Dermis microvascular lymphatic vessel endothelial cell (primary cell): Measurements from ENCODE around the gene VEGFB. TPM values are rescaled to one million over a fixed set of nuclear protein-coding genes. Genes with fewer than 3 reads are reported as not detected.
"Not testable (repeated sequence)": the region's sequence is repeated elsewhere in the genome, so short reads cannot be mapped to it uniquely, and the experiment has no call there.

Experiments
- DNase-seq, 2 donors: peaks; one replicate each; pipeline versions ENCODE4 v3.0.0 to v3.0.0-alpha.2; 2010; ENCODE audit warnings: low read depth in 2 of 2
- total RNA-seq: library from RNA; depleted of rRNA; stranded (reverse); fragments of >200 nt; gene quantifications from 2 replicates; pipeline ENCODE4 v1.2.1, GENCODE V29; 2014

VEGFB gene
- total RNA-seq, 1 donor from 2014 or later: 7.7 TPM

DNA sequence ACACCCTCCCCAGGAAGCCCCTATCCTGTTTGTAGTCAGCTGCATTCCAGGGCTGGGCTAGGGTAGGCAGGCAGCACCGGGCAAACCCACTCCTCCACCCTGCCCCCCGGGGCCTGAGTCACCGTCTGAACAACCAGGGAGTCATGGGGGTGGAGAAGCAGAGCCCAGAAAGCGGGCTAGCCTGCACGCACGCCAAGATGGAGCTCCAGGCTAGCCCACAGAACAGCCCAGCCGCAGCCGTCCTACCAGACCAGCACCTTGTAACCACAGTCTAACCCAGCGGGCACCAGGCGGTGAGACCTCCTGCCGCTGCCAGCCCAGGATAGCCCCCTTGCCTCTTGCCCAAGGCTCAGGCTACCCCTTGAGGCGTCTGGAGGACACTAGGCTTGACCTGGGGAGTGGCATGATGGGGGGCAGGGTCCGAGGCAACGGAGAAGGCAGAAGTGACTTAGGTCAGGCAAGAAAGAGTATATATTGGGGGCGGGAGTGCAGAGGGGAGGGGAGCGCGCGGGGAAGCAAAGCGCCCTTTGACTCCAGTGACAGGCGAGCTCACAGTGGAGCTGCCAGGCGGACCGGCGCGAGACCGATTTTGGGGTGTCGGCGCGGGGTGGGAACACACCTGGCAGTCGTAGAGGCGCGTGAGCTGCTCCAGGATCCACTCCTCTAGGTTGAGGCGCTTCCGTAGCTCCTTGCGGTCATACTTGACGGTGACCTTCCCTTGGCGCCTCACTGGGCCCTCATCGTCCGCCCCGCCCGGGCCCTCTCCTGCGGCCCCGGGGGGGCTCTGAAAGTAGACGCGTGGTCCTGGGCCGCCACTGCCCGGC is 11.6 kb downstream of the VEGFB start:
- DNase-seq: peak in 1 of 2 donors; percentile 90

DNA sequence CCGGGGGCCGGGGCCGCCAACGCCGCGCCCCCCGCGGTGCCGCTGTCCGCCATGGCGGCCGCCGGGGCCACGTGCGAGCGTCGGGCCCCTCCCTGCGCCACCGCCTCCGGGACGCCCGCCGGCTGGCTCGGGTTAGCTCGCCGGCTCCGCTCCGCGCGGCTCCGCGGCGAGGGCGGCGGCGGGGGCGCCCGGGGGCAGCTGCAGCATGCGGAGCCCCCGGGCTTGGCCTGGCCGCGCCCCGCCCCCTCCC is 12.2 kb downstream of the VEGFB start:
- DNase-seq: not testable (repeated sequence)

DNA sequence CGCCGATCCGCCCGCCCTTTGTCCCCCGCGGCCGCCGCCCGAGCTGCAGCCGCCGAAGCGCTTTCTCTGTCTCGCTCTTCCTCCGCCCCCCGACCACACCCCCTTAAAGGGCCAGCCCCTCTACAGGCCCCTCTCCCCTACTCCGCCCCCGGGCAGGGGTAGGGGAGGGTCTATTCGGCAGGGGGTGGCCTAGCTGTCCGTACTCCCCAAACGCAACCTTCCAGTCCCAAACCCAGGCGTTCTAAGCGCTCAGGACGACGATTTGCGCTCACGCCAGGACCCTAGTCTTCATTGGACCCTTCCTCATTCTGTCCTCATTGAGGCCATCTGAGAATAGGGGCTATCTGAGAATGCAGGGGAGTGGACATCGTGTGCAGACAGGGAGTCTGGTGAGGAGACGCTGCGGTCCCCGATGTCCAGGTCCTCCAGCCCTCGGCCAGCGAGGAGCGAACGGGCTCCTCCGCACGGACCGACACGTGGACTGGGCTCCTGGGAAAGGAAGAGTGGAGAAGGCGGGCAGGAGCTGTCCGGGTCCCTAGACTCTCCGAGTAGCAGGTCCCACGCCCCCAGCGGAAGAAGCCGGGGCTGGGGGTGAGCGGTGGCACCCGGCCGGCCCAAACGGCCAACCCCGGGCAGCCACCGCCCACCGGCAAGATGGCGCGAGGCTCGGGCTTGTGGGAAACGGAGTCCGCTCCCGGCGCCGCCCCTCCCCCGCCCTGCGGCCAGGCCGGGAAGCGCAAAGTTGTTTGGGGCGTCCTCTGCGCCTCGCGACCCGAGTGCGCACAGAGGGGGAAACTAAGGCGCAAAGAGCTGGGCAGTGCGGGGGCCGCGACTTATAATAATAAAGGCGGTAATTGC is 12.7 kb downstream of the VEGFB start, which contains the start of gene PPP1R14B:
TSS of gene PPP1R14B (minus strand) at position 73 of the 858 bp plus-strand sequence. CDS start 270 bp downstream, outside the sequence.
- DNase-seq: peak; percentile 51 to 89

GRCh38 chr11:64247729-64248531 is 13.5 kb downstream of the VEGFB start:
- DNase-seq: no peak

- no peak for DNase-seq
These were observed 14.2 kb downstream of the VEGFB start for GRCh38 chr11:64248578-64248977.

- no peak for DNase-seq
These were observed 14.7 kb downstream of the VEGFB start for GRCh38 chr11:64249038-64249437.

- DNase-seq: no peak
These were observed 15.4 kb downstream of the VEGFB start for GRCh38 chr11:64249563-64250414.

- no peak for DNase-seq
These were observed 16.1 kb downstream of the VEGFB start for GRCh38 chr11:64250415-64251015.

DNA sequence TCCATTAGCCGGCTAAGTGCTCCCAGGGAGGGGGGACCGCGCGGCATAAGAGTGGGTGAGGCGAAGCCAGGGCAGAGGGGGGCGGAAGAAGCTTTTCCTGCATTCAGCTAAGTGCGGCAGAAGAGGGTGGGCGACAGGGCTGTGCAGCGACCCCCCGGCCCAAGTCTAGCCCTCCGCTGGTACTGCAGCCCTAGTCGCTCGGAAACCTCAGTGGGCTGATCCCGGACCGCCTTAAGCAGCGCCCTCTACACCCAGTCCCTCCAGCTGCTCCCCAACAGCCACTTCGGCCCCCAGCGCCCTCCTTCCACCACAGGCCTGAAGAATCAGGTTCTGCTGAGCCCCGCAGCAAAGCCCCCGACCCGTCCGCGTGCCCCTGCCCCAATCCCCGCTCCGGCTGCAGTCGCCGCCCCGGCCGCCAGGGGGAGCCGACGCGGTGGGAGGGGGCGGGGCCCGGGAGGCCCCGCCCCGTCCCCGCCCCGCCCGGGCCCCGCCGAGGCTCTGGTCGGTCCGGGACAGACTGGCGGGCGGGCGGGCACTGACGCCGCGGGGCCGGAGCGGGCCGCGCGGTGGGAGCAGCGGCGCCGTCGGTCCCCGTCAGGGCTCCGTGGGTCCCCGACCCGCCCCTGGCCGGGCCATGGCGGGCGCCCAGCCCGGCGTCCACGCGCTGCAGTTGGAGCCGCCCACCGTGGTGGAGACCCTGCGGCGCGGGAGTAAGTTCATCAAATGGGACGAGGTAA is 16.8 kb downstream of the VEGFB start, which contains the start of gene PLCB3:
TSS of gene PLCB3 (plus strand) at position 515 of the 737 bp plus-strand sequence. CDS start at position 635, 120 bp downstream.
- peak in 1 of 2 donors; percentile 54 for DNase-seq

DNA sequence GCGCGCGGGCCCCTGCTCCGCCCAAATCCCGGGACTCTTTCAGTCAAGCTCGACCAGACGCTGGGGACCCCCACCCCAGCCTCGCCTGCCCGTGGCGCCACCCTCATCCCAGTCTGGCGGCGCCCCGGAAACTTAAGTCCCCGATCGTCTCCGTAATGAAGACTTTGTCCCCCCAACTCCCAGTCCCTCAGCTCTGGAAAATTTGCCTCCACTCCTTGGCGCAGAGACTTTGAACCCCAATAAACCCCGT is 17.3 kb downstream of the VEGFB start:
- DNase-seq: no peak

DNA sequence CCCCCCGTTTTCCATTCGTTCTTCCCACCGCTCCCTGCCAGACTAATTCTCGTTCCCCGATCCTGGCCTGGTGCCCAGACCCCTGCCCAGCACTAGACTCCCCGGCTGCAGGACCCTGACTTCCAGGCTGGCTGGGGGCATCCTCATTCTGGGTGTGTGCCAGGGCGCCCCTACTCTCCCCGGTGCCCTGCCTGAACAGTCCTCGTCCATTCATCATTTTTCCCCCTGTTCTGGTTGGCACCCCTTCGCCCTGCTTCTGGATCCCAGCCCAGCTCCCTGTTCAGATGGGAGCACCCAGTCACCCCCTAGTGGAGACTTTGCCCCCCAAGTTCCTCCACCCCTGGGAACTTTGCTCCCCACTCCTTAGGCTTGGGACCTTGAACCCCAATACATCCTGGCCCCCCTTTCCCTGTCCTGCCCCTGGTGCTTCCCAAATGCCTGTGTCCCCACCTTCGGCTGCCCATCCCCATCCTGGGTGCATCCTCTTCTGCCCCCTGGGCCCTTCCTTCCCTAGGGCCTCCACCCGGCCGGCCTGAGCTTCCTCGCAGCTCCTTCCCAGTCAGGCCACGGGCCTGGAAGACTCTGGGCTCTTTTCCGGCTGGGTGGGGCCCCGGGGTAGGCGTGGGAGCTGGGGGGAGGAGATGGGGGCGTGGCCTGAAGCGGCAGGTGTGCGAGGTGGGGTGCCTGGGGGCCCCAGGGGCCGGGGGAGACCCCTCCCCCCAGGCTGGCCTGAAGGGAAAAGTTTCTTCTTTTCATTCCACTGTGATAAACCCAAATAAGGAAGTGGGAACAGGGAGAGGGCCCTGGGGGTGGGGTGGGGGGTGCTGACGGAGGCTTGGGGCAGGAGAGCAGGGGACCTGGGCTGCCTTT is 17.9 kb downstream of the VEGFB start:
- no peak for DNase-seq

- no peak for DNase-seq
These were observed 18.7 kb downstream of the VEGFB start for GRCh38 chr11:64253043-64253442.

- DNase-seq: no peak
These were observed 19.1 kb downstream of the VEGFB start for GRCh38 chr11:64253481-64253880.

GRCh38 chr11:64254326-64254725 is 19.9 kb downstream of the VEGFB start:
- DNase-seq: no peak

DNA sequence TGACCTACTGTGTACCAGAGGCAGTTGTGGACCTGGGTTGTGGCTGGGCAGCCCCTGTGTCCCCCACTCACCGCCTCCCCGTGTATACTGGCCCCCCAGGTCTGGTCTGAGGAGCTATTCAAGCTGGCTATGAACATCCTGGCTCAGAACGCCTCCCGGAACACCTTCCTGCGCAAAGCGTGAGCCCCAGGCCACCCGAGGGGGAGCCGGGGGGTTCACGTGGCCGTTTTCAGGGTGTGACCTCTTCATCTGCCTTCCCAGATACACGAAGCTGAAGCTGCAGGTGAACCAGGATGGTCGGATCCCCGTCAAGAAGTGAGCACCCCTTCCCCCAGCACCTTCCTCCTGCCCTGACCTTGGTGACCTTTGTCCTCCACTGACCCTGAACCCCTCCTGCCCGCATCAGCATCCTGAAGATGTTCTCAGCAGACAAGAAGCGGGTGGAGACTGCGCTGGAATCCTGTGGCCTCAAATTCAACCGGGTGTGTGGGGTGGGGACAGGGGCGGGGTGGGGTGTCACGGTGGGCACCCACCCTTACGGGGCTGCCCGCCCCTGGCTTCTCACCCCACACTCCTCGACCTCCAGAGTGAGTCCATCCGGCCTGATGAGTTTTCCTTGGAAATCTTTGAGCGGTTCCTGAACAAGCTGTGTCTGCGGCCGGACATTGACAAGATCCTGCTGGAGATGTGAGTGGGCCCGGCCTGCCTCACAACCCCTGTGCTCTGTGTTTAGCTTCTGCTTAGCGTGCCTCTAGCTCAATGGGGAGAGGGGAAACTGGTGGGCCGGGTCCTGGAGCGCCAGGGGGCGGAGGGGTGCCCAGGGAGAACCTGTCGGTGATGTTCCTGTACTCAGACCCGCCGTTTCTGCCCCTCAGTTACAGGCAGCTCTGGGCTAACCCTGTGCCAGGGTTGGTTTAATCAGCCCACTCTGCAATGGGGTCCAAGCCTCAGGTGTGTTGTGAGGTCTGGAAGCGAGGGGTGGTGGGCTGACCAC is 21.0 kb downstream of the VEGFB start:
- DNase-seq: no peak

DNA sequence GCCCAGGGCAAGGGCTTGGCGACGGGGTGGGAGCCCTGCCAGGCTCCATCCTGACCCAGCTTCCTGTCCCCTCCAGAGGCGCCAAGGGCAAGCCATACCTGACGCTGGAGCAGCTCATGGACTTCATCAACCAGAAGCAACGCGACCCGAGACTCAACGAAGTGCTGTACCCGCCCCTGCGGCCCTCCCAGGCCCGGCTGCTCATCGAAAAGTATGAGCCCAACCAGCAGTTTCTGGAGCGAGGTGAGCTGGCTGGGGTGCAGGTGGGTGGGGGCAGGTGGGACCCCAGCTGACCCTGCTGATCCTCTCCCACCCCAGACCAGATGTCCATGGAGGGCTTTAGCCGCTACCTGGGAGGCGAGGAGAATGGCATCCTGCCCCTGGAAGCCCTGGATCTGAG is 21.9 kb downstream of the VEGFB start:
- DNase-seq: no peak

DNA sequence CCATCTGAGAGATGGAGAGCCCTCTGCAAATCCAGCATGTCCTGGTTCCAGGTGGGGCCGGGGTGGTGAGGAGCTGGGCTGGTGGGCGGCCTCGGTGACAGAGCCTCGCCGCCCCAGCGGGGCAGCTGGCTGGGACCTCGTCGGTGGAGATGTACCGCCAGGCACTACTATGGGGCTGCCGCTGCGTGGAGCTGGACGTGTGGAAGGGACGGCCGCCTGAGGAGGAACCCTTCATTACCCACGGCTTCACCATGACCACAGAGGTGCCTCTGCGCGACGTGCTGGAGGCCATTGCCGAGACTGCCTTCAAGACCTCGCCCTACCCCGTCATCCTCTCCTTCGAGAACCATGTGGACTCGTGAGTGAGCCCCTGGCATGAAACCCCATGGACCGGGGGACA is 24.0 kb downstream of the VEGFB start:
- DNase-seq: no peak
